Upper lobe of left lung (tissue), 6 donors: ENCODE data around the gene NAT16. TPM values are rescaled to one million over a fixed set of nuclear protein-coding genes. Genes with fewer than 3 reads are reported as not detected.

Experiments used
- ATAC-seq, 2 donors: fragments of 200-7000 bp; cut with Tn5 transposase; one replicate each; pipeline ENCODE4 v1.9.1; 2022; ENCODE audit warnings: mild to moderate bottlenecking in 2 of 2, moderate library complexity in 2 of 2; ENCODE audit not compliant: low FRiP score in 2 of 2
- DNase-seq, 2 donors: peaks; one replicate each; pipeline ENCODE4 v3.0.0-alpha.2; 2019 to 2020
- H3K27ac ChIP-seq, 4 donors: fragments of 200-600 bp; sonication (generic); one replicate each; pipeline ENCODE4 v1.5.1; 2016 to 2019
- H3K27me3 ChIP-seq, 4 donors: fragments of 200-600 bp; sonication (generic); one replicate each; pipeline ENCODE4 v1.5.1; 2017 to 2019
- H3K36me3 ChIP-seq, 4 donors: fragments of 200-600 bp; sonication (generic); one replicate each; pipeline ENCODE4 v1.5.1; 2016 to 2019
- H3K4me1 ChIP-seq, 4 donors: fragments of 200-600 bp; sonication (generic); one replicate each; pipeline ENCODE4 v1.5.1; 2018 to 2019
- H3K4me3 ChIP-seq, 4 donors: fragments of 200-600 bp; sonication (generic); one replicate each; pipeline ENCODE4 v1.5.1; 2017 to 2019; ENCODE audit warnings: mild to moderate bottlenecking in 2 of 4, moderate library complexity in 1 of 4
- H3K9me3 ChIP-seq, 4 donors: fragments of 200-600 bp; sonication (generic); one replicate each; pipeline ENCODE4 v1.5.1; 2018 to 2019
- EP300 ChIP-seq, 4 donors: sonication (generic); formaldehyde crosslinking; IDR thresholded peaks; one replicate each; pipeline ENCODE4 v1.5.1; 2017; ENCODE audit warnings: antibody characterized with exemption in 4 of 4, control low read depth in 2 of 4
- POLR2A ChIP-seq, 4 donors: fragments of 450-650 bp; IDR thresholded peaks; one replicate each; pipeline ENCODE4 v1.5.1; 2016 to 2017; ENCODE audit warnings: antibody characterized with exemption in 4 of 4, mild to moderate bottlenecking in 2 of 4
- POLR2AphosphoS5 ChIP-seq, 2 donors: sonication (generic); formaldehyde crosslinking; IDR thresholded peaks; one replicate each; pipeline ENCODE4 v1.5.1; 2017; ENCODE audit warnings: antibody characterized with exemption in 2 of 2
- WGBS, 2 donors: methylation state at CpG; one replicate each; pipeline ENCODE4 v1.1.5; 2017 to 2018; 5-methylcytosine and 5-hydroxymethylcytosine counted together
- total RNA-seq, 6 donors: library from RNA; depleted of rRNA in 4 of 6; stranded (reverse); fragments of >200 nt in 4 of 6; gene quantifications; one replicate each; pipeline versions ENCODE4 v1.1.0 to v1.2.1, GENCODE V29; 2016 to 2021
- TF ChIP-seq, protein P1 (sequence below), 6 experiments: fragments of 450-650 bp in 4 of 6; fragments of 200-600 bp in 2 of 6; sonication (generic) in 2 of 6; IDR thresholded peaks; one replicate each; pipeline ENCODE4 v1.5.1; 2016 to 2019; ENCODE audit warnings: antibody characterized with exemption in 6 of 6
- donor health status: DM: no; HTN: no; CAD: no; lungs with moderate emphysema.
- donor health status: DM: no; HTN: yes; CAD: no; lungs with severe emphysema.

NAT16 gene
- total RNA-seq, 6 donors from 2014 or later = not detected

DNA sequence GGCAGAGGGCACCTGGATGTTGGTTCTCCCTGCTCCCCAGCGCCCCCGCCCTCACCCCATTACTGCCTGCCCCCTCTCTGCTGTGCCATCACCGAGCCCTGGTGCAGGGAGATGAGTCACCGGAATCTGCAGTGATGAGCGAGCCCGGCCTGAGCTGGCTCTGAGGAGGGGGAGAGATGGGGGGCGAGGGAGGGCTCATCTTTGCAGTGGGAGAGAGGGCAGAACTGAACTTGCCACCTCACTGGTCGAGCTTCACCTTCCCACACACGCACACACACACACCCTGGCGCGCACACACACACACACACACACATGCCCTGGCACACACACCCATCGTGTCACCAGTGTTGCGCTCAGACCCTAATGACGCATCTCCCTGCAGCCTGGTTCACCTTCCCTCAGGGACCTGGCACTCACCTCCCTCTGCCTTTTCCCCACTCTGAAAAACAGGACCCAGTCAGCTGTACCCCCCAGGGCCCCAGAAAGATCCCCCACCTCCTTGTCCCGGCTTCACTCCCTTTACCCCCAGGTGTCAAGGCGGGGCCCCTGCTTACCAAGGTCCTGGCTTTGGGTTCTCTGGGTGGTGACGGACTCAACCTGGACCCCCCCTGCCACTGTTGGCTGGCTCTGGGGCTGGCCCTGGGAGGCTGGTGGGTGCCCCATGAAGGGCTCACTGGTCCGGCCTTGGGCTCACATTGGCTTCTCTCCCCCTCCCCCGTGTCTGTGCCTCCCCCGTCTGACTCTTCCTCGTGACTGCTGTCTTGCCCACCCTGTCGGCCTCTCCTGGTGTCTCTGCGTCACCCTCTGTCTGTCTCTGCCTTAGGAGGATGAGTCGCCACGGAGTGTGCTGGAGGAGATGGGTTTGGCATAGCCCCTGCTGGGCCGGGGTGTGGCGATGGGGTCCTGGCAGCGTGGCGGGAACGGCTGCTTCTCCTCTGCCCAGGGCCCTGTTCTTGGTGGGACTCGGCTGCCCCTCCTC, 20.1 kb downstream of the NAT16 start:
- DNase-seq (no peak), ATAC-seq (no peak)
- Histone ChIP-seq H3K27ac (no peak overlapping the region), H3K4me3 (no peak overlapping the region), H3K27me3 (peaks cover 0 to 26% (median 20%) of the 10 kb centered on the region in 4 donors), H3K9me3 (no peaks in the 10 kb centered on the region), H3K4me1 (peaks cover 34 to 40% (median 34%) of the 10 kb centered on the region in 4 donors), H3K36me3 (peaks cover 0 to 47% (median 20%) of the 10 kb centered on the region in 4 donors)
- TF ChIP-seq, protein P1, sequence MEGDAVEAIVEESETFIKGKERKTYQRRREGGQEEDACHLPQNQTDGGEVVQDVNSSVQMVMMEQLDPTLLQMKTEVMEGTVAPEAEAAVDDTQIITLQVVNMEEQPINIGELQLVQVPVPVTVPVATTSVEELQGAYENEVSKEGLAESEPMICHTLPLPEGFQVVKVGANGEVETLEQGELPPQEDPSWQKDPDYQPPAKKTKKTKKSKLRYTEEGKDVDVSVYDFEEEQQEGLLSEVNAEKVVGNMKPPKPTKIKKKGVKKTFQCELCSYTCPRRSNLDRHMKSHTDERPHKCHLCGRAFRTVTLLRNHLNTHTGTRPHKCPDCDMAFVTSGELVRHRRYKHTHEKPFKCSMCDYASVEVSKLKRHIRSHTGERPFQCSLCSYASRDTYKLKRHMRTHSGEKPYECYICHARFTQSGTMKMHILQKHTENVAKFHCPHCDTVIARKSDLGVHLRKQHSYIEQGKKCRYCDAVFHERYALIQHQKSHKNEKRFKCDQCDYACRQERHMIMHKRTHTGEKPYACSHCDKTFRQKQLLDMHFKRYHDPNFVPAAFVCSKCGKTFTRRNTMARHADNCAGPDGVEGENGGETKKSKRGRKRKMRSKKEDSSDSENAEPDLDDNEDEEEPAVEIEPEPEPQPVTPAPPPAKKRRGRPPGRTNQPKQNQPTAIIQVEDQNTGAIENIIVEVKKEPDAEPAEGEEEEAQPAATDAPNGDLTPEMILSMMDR (IDR thresholded peaks at IDR 0.05) = no peak
- TF ChIP-seq POLR2AphosphoS5 (IDR thresholded peaks at IDR 0.05) (no peak), POLR2A (IDR thresholded peaks at IDR 0.05) (no peak), EP300 (IDR thresholded peaks at IDR 0.05) (no peak)
- WGBS, 2 donors = 79 to 85% methylated on average over 28 to 29 of the region's 31 CpGs

DNA sequence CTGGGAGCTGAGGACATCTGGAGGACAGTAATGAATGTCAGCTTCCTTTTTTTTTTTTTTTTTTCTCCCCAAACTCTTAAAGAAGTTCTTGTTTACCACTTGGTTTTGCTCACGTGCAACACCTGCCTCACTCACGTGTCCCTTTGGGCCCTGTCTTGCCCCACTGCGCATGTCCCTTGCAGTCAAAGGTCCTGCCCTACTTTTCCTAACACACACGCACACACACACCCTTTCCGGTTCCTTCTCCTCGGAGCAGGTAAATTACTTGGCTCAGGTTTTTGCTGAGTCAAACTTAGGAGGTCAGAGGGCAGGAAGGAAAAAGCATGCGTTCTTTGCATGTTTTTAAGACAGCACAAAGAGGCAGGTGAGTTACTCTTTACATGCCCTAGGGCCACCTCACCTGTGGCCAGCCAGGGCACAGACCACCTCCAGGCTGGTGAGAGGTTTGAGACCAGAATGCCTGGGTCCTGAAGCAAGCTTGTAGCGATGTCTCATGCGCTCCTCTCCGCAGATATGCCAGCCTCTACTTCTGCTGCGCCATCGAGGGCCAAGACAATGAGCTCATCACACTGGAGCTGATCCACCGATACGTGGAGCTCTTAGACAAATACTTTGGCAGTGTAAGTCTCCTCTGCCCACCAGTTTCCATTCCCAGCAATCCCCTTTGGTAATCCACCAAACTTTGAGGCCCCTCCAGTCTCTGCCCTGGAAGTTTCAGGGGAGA, 23.1 kb downstream of the NAT16 start:
- no peak for ATAC-seq
- no peak overlapping the region for H3K4me3 ChIP-seq

DNA sequence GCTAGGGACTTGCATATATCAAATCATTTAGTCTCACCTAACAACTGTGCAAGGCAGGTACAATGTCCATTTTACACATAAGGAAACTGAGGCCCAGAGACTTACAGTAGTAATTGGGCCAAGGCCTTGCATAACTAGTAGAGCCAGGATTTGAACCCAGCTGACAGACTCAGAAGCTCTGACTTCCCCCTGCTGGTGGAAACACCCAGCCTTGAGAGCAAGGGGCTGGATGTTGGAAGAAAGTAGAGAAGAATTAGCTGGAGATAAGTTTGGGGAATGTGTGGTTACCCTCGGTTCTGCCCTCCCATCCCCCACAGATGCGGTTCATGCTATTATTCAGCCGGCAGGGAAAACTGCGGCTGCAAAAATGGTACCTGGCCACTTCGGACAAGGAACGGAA, 23.8 kb downstream of the NAT16 start:
- Histone ChIP-seq H3K9me3 (no peaks in the 10 kb centered on the region), H3K27ac (no peak overlapping the region), H3K4me3 (no peak overlapping the region), H3K36me3 (peaks cover 0 to 44% (median 20%) of the 10 kb centered on the region in 4 donors), H3K27me3 (no peaks in the 10 kb centered on the region), H3K4me1 (peaks cover 7 to 21% (median 10%) of the 10 kb centered on the region in 4 donors)
- no peak for TF ChIP-seq POLR2AphosphoS5 (IDR thresholded peaks at IDR 0.05)
- TF ChIP-seq, protein P1 (IDR thresholded peaks at IDR 0.05) = no peak
- no peak for TF ChIP-seq POLR2A (IDR thresholded peaks at IDR 0.05)
- no peak for TF ChIP-seq EP300 (IDR thresholded peaks at IDR 0.05)
- ATAC-seq = no peak
- WGBS, 2 donors = 79 to 83% methylated on average over 6 of the region's 6 CpGs
- no peak for DNase-seq

More for the DNA sequence above, 23.1 kb downstream of the NAT16 start:
- H3K27ac ChIP-seq = no peak overlapping the region
- H3K36me3 ChIP-seq = peaks cover 0 to 47% (median 20%) of the 10 kb centered on the region in 4 donors
- no peak for DNase-seq
- TF ChIP-seq EP300 (IDR thresholded peaks at IDR 0.05) = no peak
- TF ChIP-seq POLR2A (IDR thresholded peaks at IDR 0.05) = no peak
- TF ChIP-seq, protein P1 (IDR thresholded peaks at IDR 0.05) = no peak
- no peak for TF ChIP-seq POLR2AphosphoS5 (IDR thresholded peaks at IDR 0.05)
- H3K27me3 ChIP-seq = no peaks in the 10 kb centered on the region
- no peaks in the 10 kb centered on the region for H3K9me3 ChIP-seq
- 91 to 93% methylated on average over 14 of the region's 14 CpGs for WGBS, 2 donors
- H3K4me1 ChIP-seq = peaks cover 7 to 21% (median 10%) of the 10 kb centered on the region in 4 donors

DNA sequence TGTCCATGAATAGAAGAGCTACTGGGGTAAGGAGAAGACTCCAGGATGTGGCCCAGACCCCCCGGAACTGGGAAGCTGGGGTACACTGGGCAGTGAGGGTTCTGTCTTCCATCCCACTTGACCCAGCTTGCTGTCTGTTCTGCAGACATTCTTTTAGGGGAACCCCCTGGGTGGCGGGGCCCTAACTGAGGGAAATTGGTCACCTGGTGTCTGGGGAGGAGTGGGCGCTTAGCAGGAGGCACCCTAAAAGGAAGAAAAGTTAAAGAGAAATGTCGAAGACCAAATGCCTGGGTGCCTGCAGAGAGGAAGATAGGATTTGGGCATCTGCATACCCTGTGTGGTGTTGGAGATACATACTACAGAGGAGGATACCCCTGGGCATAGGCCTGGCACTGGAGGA, 24.8 kb downstream of the NAT16 start:
- DNase-seq (no peak), ATAC-seq (no peak)
- Histone ChIP-seq H3K4me3 (peak overlapping the region; percentile 78 to 98 (median 90)), H3K27me3 (no peaks in the 10 kb centered on the region), H3K36me3 (peaks cover 0 to 36% (median 19%) of the 10 kb centered on the region in 4 donors), H3K9me3 (no peaks in the 10 kb centered on the region), H3K4me1 (peaks cover 7 to 21% (median 10%) of the 10 kb centered on the region in 4 donors), H3K27ac (peak overlapping the region in 1 of 4 donors; percentile 79)
- TF ChIP-seq EP300 (IDR thresholded peaks at IDR 0.05) (no peak), POLR2A (IDR thresholded peaks at IDR 0.05) (no peak), POLR2AphosphoS5 (IDR thresholded peaks at IDR 0.05) (no peak)
- TF ChIP-seq, protein P1 (IDR thresholded peaks at IDR 0.05) = no peak
- WGBS, 2 donors = 58 to 60% methylated on average over 4 of the region's 4 CpGs
